HG03139 (cell line): ENCODE results near the gene DENND4C.
"Not testable (repeated sequence)": the region's sequence is repeated elsewhere in the genome, so short reads cannot be mapped to it uniquely, and the experiment has no call there.

ENCODE experiments used
- ATAC-seq: cut with Tn5 transposase; IDR thresholded peaks from one replicate; pipeline ENCODE4 v1.9.1; 2021; ENCODE audit not compliant: unreplicated experiment

DENND4C gene

DNA sequence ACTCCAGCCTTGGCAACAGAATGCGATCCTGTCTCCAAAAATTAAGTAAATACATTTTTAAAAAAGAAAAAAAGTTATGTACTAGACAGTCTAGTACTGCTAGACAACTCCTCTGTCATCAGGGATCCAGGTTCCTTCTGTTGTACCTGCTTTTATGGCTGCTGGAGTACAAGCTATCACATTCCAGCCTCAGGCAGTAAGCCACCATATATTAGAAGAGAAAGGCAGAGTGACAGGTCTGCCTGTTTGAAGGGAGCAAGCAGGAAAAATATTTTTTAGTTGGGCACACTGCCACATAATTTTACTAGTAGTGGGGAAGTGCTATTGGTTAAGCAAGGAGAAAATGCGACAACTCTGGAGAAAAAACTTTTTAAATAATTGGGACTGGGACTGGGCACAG is 138.6 kb downstream of the DENND4C start:
- no peak for ATAC-seq

DNA sequence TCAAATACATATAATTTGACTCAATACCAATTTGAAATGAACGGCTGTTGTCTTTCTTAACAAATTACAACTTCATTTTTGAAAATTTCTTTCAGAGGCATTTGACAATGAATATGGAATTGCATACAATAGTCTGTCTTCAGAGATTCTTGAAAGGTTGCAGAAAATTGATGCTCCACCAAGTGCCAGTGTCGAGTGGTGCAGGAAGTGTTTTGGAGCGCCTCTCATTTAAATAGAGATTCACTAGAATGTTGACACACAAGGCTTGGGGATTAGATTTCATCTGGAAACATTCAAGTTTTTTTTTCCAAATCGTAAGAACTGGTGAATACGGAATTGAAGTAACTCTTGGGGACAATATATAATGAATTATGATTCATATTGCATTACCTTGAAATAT is 141.4 kb downstream of the DENND4C start:
- ATAC-seq = no peak

DNA sequence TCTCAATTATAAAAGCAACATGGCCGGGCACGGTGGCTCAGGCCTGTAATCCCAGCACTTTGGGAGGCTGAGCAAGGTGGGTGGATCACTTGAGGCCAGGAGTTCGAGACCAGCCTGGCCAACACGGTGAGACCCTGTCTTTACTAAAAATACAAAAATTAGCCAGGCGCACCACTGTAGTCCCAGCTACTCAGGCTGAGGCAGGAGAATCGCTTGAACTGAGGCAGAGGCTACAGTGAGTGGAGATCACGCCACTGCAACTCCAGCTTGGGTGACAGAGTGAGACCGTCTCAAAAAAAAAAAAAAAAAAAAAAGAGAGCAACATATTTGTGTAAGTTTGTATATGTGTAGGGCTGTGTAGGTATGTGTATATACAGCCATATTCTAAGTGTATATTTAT is 142.1 kb downstream of the DENND4C start:
- ATAC-seq = no peak

DNA sequence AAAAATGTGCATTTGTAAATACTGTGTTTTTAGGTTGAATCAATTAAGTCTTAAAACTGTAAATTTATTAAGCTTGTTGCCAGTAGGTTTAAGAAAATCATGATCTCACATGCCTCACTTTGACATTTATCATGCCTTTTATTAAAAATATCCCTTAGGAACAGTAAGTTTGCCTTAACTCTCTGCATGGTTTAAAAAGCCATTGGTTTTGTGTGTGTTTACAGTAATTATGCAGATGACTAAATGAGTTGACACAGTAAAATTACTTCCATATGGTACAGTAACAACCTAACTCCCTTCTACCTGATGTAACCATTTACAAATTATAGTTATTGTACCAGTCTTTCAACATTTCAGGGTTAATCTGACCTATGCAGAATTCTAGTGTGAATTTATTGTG is 143.0 kb downstream of the DENND4C start:
- no peak for ATAC-seq

DNA sequence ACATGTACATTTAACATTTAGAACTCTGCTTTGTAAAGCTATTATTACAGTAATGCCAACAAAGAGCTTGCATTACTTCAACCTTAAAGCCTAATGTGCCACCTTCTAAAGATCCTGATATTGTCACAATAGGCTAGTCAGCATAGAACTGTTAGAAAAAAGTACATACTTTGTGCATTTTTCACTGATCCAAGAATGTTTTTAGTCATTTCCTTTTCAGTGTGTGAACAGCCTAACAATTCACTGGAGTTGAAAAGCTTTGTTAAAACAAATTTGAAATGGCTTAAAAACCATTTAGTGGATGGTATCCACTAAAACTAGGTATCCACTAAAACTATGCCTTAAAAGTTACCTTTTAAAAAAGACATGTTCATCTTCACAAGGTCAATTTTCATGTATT is 145.0 kb downstream of the DENND4C start:
- no peak for ATAC-seq

DNA sequence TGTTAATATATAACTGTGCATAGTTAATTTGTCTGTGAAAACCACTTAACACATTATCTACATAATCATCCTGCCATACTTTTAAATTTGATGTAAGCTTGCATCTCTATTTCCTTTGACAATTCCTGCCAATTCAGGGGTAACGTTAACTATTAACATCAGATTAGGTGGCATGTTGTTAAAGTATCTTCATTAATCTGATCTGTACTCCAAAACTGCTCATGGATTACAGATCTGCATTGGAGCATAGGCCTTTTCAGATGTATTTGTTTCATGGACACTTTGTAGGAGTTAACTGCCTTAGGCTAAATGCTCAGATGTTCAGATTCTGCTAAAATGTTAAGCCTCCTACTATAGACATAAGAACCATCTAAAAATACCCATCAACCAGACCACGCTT is 146.4 kb downstream of the DENND4C start:
- no peak for ATAC-seq

DNA sequence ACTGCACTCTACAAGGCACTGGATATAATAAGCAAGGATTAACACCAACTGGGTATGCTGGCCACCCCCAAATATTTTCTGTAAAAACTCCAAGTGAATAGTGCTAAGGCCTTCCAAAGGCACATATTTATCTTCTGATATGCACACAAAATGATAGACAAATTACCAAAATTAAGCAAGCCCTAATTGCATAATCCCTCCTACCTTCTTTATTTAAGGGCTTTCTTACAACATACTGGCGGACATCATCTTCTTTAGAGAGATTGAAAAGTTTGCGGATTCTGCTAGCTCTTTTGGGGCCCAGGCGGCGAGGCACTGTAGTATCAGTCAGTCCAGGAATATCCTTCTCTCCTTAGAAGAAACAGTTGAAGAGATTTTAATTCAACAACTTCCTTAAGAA is 147.7 kb downstream of the DENND4C start:
- no peak for ATAC-seq

DNA sequence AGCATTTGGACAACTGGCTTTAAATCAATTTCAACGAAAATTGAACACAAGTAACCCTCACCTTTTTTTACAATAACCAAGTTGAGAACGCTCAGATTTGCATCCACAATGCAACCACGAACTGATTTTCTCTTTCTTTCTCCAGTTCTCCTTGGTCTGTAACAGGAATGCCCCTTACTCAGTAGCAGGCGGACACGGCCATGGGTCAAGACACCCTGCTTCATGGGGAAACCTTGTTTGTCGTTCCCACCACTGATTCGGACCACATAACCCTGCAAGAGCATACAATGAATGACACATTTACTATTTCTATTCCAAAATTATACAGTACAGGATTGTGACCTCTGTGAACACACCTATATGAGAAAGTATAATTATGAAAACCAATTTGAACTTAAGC is 148.2 kb downstream of the DENND4C start:
- no peak for ATAC-seq

DNA sequence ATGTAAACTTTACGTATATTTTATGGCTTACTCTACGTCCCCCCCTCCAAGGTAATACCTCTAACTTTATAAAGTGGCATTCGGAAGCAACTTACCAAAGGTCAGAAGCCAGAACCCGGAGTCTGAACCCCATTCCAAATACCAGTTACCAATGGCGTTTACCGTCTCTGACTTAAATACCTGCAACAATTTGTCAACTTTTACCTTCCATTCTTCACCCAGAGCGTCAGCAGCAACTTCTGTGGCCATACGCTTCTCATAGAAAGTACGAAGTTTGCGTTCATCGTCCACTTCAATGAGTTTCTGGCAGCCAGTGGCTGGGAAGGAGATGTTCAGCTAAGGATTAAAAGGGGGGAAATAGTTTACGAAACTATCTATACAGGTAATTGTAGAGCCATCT is 148.8 kb downstream of the DENND4C start:
- no peak for ATAC-seq

DNA sequence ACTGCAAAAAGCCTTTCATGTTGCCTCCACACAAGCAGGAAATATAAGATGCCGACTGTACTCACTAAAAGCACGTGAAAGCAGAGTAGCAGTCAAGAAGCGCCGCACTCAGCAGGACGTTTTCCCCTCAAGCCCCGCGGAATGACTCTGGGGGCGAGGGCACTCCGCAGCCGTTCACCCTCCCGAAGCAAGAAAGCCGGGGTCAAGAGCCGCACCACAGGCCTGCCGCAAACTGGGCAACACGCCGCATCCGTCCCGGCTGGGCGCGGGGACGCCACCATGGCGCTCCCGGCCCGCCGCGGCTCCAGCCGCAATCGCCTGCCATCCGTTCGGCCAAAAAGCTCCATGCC is 149.2 kb downstream of the DENND4C start:
- ATAC-seq = peak; percentile 26

DNA sequence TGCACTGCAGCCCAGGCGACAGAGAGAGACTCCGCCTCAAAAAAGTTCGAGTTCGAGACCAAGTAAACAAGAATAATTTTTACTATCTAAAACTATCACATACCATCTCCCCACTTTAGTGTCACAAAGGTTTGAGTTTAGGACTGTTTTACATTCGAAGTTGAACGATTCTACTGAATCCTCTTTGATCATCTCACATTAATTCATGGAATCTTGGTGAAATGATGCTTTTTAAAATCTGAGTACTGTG is 150.3 kb downstream of the DENND4C start:
- no peak for ATAC-seq

DNA sequence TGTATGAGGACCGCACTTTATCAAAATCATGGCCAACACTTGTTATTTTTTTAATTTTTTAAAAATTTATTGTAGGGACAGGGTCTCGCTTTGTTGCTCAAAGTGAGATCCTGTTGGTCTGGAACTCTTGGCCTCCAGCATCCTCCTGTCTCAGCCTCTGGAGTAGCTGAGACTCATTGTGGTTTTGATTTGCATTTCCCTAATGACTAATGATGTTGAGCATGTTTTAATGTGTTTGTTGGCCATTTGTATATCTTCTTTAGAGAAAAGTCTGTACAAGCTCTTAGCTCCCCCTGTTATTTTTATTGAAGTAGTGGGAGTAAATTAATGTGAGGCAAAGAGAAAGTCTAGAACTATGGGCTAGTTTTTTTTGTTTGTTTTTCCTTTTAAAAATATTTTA is 151.2 kb downstream of the DENND4C start:
- no peak for ATAC-seq

DNA sequence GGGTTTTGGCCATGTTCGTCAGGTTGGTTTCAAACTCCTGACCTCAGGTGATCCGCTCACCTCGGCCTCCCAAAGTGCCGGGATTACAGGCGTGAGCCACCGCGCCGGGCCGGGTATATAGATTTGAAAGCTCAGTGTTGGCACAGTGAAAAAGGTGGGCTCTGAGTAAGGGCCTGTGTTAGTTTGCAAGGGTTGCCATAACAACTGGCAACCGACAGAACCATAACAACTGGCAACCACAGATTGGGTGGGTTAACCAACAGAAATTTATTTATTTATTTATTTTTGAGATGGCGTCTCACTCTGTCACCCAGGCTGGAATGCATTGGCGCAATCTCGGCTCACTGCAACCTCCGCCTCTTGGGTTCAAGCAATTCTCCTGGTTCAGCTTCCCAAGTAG is 154.7 kb downstream of the DENND4C start:
- not testable (repeated sequence) for ATAC-seq

DNA sequence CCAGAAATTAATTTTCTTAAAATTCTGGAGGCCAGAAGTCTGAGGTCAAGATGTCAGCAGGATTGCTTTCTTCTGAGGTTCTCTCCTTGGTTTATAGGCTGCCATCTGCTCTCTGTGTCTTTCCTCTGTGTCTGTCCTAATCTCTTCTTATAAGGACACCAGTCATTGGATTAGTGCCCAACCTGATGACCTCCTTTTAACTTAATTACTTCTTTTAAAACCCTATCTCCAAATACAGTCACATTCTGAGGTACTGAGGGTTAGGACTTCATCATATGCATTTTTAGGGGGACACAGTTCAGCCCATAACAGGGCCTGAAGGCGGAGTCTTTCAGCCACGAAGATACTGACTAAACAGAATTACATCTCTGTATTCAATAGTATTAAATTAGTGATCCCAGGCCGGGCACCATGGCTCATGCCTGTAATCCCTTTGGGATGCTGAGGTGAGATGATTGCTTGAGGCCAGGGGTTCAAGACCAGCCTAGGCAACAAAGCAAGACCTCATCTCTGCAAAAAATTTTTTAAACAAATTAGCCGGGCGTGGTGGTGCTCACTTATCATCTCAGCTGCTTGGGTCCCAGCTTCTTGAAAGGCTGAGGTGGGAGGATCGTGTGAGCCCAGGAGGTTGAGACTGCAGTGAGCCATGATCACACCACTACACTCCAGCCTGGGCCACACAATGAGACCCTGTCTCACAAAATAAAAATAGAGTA is 155.5 kb downstream of the DENND4C start:
- ATAC-seq = no peak

DNA sequence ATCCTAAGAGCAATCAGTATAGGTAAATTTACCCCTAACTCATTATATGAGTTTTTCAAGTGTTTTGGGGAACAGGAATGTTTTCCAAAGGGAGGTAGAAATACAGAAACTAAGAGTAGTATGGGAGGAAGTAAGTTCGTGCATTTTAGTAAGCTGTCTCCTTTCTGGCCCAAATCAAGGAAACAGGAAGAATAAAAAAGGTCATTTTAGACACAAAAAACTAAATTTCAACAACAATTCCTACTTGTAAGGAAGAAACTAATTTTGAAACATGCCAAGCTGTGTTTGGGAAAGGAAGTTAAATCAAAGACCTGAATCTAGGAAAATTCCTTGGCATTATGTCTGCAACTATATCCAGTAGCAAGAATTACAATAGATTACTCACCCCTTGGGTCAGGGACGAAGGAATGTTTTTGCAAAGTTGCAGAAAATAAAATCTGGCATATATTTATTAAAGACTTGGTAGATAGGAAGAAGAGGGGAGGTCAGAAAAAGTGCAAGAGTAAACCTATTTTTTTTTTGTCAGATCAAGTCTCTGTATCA is 156.1 kb downstream of the DENND4C start:
- no peak for ATAC-seq

DNA sequence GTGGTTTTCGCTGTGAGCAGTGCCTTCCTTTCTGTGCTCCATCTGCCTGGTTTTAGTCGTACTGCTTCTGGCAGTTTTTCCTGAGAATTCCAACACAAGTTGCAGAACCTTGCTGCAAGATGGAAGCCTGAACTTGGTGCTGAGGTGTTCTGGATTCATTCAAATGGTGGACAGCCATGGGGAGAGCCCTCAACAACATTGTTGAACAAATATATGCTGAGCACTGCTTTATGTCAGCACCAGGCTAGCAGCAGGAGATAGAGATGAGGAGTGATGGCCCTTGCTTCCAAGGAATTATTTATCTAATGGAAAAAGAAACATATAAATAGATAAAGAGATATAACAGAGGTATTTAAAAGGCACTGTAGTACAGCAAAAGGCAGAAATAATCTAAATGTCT is 156.8 kb downstream of the DENND4C start:
- no peak for ATAC-seq

DNA sequence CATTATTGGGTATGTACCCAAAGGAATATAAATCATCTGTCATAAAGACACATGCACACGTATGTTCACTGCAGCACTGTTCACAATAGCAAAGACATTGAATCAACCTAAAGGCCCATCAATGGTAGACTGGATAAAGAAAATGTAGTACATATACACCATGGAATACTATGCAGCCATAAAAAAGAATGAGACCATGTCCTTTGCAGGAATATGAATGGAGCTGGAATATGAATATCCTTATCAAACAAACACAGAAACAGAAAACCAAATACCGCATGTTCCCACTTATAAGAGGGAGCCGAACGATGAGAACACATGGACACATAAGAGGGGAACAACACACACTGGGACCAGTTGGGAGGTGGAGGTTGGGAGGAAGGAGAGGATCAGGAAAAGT is 159.0 kb downstream of the DENND4C start:
- not testable (repeated sequence) for ATAC-seq

DNA sequence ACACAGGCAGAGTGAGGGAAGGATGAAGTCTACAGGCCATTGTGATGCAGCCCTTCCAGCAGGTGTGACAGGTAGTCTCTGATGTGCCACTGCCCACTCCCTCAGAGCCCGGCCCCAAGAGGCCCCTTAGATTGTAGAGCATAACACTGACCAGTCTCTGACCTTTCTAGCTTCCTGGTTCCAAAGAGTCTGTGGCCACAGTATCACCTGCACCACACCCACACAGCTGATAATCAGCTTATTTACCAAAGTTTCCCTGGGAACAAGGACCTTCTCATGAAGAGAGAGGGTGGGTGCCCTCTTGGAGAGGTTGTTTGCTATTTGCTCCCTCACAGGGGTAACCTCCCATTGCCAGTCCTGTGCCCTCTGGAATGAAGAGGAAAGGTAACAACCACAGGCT is 167.4 kb downstream of the DENND4C start:
- ATAC-seq = no peak

DNA sequence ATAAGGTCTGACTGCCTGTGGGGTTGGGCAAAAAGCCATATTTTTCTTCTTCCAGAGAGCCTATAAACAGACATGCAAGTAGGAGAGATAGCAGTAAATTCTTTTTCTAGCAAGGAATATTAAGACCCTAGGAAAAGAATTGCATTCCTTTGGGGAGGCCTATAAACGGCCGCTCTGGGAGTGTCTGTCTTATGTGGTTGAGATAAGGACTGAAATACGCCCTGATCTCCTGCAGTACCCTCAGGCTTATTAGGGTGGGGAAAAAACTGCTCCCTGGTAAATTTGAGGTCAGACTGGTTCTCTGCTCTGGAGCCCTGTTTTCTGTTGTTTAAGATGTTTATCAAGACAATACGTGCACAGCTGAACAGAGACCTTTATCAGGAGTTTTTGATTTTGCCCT is 172.7 kb downstream of the DENND4C start:
- ATAC-seq = not testable (repeated sequence)

DNA sequence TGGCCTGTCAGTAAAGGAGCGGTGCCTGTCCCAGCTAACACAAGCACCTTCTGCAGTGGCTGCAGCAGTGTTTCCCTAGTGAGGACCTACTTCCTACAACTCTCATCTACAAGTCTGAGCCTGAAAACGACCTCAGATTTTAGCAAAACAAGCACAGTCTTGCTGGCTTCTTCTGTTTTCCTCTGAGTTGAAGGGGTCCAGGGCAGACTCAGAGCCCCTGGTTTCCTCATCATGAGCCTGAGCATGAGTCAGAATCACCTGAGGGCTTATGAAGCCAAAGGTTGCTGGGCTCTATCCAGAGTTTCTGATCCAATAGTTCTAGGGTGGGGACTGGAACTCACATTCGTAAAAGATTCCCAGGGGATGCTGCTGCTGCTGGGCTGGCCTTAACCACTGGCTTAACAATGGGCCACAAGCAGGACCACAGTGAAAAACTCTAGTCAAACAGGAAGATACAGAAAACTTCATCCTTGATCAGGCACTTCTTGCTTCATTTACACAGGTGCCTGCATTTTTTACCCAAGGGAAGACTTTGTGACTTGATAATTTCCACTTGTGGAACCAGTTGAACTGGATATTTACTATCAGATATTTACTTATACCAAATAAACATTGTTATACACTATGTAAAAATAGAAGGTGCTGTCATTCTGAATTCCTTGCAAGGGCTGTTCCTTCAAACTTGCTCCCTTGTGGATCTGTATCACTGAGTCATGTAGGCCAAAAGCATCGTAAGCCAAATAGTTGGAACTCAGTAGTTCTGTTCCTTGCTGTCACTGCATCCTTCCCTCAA is 174.0 kb downstream of the DENND4C start:
- ATAC-seq = no peak

DNA sequence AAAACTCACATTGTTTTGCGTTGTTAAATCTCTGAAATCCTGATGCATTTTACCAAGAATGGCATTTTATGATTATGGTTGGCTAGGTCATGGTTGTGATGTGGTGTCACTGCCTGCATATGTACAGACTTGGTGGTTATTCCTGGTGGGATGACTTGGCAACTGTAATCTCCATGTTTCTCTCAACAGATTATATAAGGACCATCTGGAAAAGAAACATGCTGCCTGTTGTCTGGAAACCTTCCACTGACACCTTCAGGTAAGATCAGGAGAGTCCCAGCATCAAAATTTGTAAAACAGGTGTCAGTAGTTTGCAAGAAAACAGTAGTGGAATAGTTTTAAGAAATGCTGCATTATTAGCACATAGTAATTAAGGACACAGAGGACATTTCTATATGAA is 175.3 kb downstream of the DENND4C start:
- ATAC-seq = no peak

DNA sequence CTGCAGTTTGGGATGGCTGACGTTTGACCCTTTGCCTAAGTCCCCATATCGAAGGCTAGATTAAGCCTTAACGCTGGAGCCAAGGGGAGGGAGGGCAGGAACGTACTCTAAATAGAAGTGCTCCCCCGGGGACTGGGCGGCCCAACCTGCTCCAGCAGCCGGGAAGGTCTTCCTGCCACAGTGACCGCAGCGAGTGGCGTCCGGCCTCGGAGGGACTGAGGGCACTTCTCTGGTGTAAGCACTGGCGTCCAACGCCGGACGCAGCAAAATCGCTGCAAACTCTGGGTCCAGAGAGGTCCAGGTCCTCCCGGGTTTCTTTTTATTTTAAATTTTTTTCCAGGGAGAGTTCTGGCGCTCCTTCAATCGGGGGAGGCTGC is 177.8 kb downstream of the DENND4C start:
- peak; percentile 6 for ATAC-seq
